Activated T-cell treated with anti-CD3 and anti-CD28 coated beads, Interleukin-2, amount 50 U/mL, for 4 hours (primary cell): ENCODE results near the gene CELF6. TPM values are rescaled to one million over a fixed set of nuclear protein-coding genes. Genes with fewer than 3 reads are reported as not detected.

Source experiments
- ATAC-seq, 2 donors: fragments of 200-7000 bp; cut with Tn5 transposase; one replicate each; pipeline ENCODE4 v1.10.0; 2021
- DNase-seq: peaks from one replicate; pipeline ENCODE4 v3.0.0-alpha.2; 2020
- H3K27me3 Mint-ChIP-seq: one replicate; pipeline ENCODE4 v1.8.0; 2021; ENCODE audit warnings: low read depth, mixed read lengths
- H3K36me3 Mint-ChIP-seq: one replicate; pipeline ENCODE4 v1.8.0; 2022; ENCODE audit warnings: mixed read lengths; ENCODE audit not compliant: insufficient read depth
- H3K4me1 Mint-ChIP-seq: one replicate; pipeline ENCODE4 v1.8.0; 2021; ENCODE audit warnings: low read depth, mixed read lengths
- H3K4me3 Mint-ChIP-seq: one replicate; pipeline ENCODE4 v1.8.0; 2021; ENCODE audit warnings: mild to moderate bottlenecking, moderate library complexity, mixed read lengths
- H3K9me3 Mint-ChIP-seq: one replicate; pipeline ENCODE4 v1.8.0; 2021; ENCODE audit warnings: mixed read lengths
- total RNA-seq, 3 donors: library from RNA; stranded (reverse); gene quantifications; one replicate each; pipeline ENCODE4 v1.2.1, GENCODE V29; 2021

CELF6 gene
- total RNA-seq, 3 donors from 2014 or later: 0.24 to 0.82 (median 0.63) TPM

DNA sequence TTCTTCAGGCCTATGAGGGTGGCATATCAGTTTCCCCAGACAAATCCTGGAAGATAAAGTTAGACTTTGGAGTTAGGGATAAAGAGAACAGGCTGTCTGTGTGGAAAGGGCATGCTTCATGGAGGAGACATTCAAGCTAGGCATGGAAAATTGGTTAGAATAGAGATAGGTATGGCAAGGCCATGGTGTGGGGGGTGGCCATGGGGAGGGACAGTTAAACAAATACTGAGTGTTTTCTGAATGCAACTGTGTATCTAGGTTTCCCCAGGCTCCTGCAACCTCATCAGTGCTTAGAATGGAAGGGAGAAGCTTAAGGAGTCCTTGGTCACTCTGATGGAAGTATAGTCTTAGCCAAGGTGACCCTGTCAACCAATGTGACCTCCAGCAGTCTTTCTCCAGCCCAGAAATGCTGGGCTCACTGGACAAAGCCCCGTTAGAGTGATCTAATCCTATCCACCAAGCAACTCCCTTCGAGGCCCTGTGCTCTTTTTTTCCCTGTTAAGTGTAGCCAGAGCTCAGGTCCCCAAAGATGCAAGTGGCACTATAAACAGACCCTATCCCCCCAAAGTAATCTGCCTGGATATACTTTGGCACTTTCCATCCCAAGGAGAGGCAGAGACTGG lies 83.5 kb downstream of the CELF6 start:
- Mint-ChIP-seq H3K9me3 (no peaks in the 10 kb centered on the region), H3K4me3 (peak overlapping the region; percentile 77), H3K4me1 (peaks cover 43% of the 10 kb centered on the region), H3K36me3 (peaks cover 12% of the 10 kb centered on the region), H3K27me3 (no peaks in the 10 kb centered on the region)
- DNase-seq (no peak), ATAC-seq (no peak)

DNA sequence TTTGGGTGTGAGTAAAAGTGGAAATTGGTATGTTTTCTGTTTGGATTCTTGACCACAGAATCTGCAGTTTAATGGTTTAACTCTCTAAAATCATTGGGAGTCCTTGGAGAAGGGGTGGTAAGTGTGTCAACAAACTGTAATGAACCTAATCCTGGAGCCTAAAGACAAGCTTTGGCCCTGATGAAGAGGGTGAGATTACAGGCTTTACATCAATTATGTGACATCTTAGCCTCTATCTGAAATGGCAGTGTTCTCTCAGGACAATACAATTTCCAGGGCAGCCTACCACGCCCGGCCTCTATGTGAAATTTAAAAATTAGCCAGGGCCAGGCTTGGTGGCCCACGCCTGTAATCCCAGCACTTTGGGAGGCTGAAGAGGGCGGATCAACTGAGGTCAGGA lies 84.7 kb downstream of the CELF6 start:
- DNase-seq: no peak
- no peaks in the 10 kb centered on the region for H3K9me3 Mint-ChIP-seq
- H3K36me3 Mint-ChIP-seq: peaks cover 6% of the 10 kb centered on the region

More for the DNA sequence above, 84.7 kb downstream of the CELF6 start:
- Mint-ChIP-seq H3K4me1 (peaks cover 43% of the 10 kb centered on the region), H3K27me3 (no peaks in the 10 kb centered on the region), H3K4me3 (no peak overlapping the region)
- ATAC-seq: no peak

Other genes starting within 250 kb of the CELF6 start
- gene MYO9A, start 202.0 kb downstream of the CELF6 start, total RNA-seq: 10 to 100 TPM; 15.9 to 18.9 (median 17.1) TPM
- gene SENP8, start 201.8 kb downstream of the CELF6 start, total RNA-seq: 1 to 10 TPM; 1.4 to 1.7 (median 1.5) TPM
- gene GRAMD2A, start 122.4 kb downstream of the CELF6 start, total RNA-seq: not detected
- 1,000 to 10,000 TPM; 2,397 to 2,519 (median 2,398) TPM for gene PKM, start 89.0 kb downstream of the CELF6 start, total RNA-seq
- gene PARP6, start 47.6 kb downstream of the CELF6 start, total RNA-seq: 10 to 100 TPM; 62.9 to 63.2 (median 62.9) TPM
- gene HEXA, start 55.9 kb upstream of the CELF6 start, total RNA-seq: 10 to 100 TPM; 50.7 to 51.4 (median 50.7) TPM
- not detected for gene TMEM202, start 78.1 kb upstream of the CELF6 start, total RNA-seq
- gene ARIH1, start 154.2 kb upstream of the CELF6 start, total RNA-seq: 100 to 1,000 TPM; 154 to 167 (median 164) TPM